PC-9 (cell line): ENCODE measurements around the gene SLC4A4. TPM values are rescaled to one million over a fixed set of nuclear protein-coding genes. Genes with fewer than 3 reads are reported as not detected.

ENCODE experiments used
- BruUV-seq: library from RNA; stranded (reverse); fragments of 400-500 nt; replicated peaks from 2 replicates; lab custom pipeline; 2021; lab: Mats Ljungman, UMichigan
- CTCF ChIA-PET: fragments of 300-600 bp; sonication (Branson Sonifier 250); formaldehyde crosslinking; loops from one replicate; lab custom pipeline; 2022; ENCODE audit warnings: antibody characterized with exemption; lab: Charles Lee
- POLR2A ChIA-PET: fragments of 300-600 bp; sonication (Branson Sonifier 250); formaldehyde crosslinking; loops from one replicate; lab custom pipeline; 2022; ENCODE audit warnings: antibody characterized with exemption; ENCODE audit not compliant: unreplicated experiment; lab: Charles Lee
- DNase-seq, 2 experiments: peaks; one replicate each; pipeline versions ENCODE4 v3.0.0 to v3.0.0-alpha.2; 2015 to 2022; ENCODE audit warnings: mixed read lengths in 1 of 2
- H2AFZ ChIP-seq: fragments of 200-600 bp; sonication (generic); 2 replicates; pipeline ENCODE4 v1.8.1; 2017; ENCODE audit warnings: antibody characterized with exemption
- H3F3A ChIP-seq: fragments of 200-600 bp; sonication (generic); 2 replicates; pipeline ENCODE4 v1.8.1; 2017; ENCODE audit warnings: antibody characterized with exemption, mild to moderate bottlenecking, low read depth; ENCODE audit not compliant: insufficient read depth
- H3K27ac ChIP-seq: fragments of 200-600 bp; sonication (generic); 2 replicates; pipeline ENCODE4 v1.6.1; 2016; ENCODE audit warnings: mixed run types
- H3K27me3 ChIP-seq: fragments of 200-600 bp; sonication (generic); 2 replicates; pipeline ENCODE4 v1.6.1; 2016; ENCODE audit warnings: low read depth, mixed run types; ENCODE audit not compliant: insufficient read depth
- H3K36me3 ChIP-seq: fragments of 200-600 bp; sonication (generic); 2 replicates; pipeline ENCODE4 v1.6.1; 2016; ENCODE audit warnings: low read depth, mixed run types
- H3K4me1 ChIP-seq: fragments of 200-600 bp; sonication (generic); replicated peaks from 2 replicates; pipeline ENCODE4 v1.6.1; 2016; ENCODE audit warnings: mixed run types; ENCODE audit not compliant: insufficient read depth
- H3K4me2 ChIP-seq: fragments of 200-600 bp; sonication (generic); 2 replicates; pipeline ENCODE4 v1.6.1; 2017; ENCODE audit warnings: mixed run types
- H3K4me3 ChIP-seq: fragments of 200-600 bp; sonication (generic); 2 replicates; pipeline ENCODE4 v1.6.1; 2016; ENCODE audit warnings: mixed run types
- H3K79me2 ChIP-seq: fragments of 200-600 bp; sonication (generic); 2 replicates; pipeline ENCODE4 v1.6.1; 2017; ENCODE audit warnings: low read depth, mixed run types
- H3K9me2 ChIP-seq: fragments of 200-600 bp; sonication (generic); 2 replicates; pipeline ENCODE4 v1.8.1; 2017; ENCODE audit warnings: mild to moderate bottlenecking; ENCODE audit not compliant: insufficient read depth
- H3K9me3 ChIP-seq: fragments of 200-600 bp; sonication (generic); 2 replicates; pipeline ENCODE4 v1.8.1; 2016; ENCODE audit warnings: low read depth; ENCODE audit not compliant: insufficient read depth
- H4K20me1 ChIP-seq: fragments of 200-600 bp; sonication (generic); 2 replicates; pipeline ENCODE4 v1.8.1; 2017; ENCODE audit not compliant: insufficient read depth
- EZH2 ChIP-seq: fragments of 200-600 bp; sonication (generic); IDR thresholded peaks from 2 replicates; pipeline ENCODE4 v1.8.0; 2017; ENCODE audit warnings: antibody characterized with exemption, low read depth
- intact Hi-C: fragments of 100-400 bp; cut with micrococcal nuclease; formaldehyde crosslinking; loops from one replicate; pipeline ENCODE4 v1.10.0; 2022; ENCODE audit not compliant: unreplicated experiment
- total RNA-seq: library from RNA; stranded (reverse); gene quantifications from 2 replicates; pipeline ENCODE4 v1.2.3, GENCODE V29; 2021
- TF ChIP-seq, protein P1 (sequence below): fragments of 200-600 bp; sonication (generic); conservative IDR thresholded peaks from 2 replicates; pipeline ENCODE4 v1.6.1; 2017; ENCODE audit warnings: mixed run types, antibody characterized with exemption, mild to moderate bottlenecking, moderate library complexity

The SLC4A4 gene
- total RNA-seq, 1 experiment from 2014 or later: 0.44 TPM

DNA sequence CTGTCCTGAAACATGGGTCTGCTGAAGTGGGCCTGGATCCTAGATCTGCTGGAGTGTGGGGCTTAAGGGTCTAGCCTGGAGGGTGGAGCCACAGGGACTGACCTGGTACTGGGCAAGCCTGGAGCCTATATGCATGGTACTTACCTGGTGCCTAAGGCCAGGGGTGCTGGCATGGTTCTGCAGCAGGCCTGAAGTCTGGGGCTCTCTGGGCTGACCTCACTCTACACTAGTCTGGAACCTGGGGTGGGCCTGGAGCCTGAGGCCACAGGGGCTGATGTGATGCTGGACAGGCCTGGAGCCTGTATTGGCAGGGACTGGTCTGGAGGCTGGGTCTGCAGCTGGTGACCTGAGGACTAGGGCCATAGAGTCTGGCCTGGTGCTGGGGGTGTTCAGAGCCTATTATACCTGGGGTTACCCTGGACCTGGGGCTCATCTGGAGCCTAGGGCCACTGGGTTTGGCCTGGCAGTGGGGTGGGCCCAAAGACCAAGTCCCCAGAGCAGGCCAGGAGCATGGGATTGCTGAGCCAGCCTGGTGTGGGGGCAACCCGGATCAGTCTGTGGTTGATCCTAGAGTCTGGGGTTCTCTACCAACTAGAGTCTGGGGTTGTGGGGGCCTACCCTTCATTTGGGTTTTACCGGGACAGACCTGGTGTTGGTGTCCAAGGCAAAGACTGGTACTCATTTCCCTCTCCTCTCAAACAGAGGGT is 179.6 kb downstream of the SLC4A4 start:
- no TSS peak for BruUV-seq
- TF ChIP-seq, protein P1, sequence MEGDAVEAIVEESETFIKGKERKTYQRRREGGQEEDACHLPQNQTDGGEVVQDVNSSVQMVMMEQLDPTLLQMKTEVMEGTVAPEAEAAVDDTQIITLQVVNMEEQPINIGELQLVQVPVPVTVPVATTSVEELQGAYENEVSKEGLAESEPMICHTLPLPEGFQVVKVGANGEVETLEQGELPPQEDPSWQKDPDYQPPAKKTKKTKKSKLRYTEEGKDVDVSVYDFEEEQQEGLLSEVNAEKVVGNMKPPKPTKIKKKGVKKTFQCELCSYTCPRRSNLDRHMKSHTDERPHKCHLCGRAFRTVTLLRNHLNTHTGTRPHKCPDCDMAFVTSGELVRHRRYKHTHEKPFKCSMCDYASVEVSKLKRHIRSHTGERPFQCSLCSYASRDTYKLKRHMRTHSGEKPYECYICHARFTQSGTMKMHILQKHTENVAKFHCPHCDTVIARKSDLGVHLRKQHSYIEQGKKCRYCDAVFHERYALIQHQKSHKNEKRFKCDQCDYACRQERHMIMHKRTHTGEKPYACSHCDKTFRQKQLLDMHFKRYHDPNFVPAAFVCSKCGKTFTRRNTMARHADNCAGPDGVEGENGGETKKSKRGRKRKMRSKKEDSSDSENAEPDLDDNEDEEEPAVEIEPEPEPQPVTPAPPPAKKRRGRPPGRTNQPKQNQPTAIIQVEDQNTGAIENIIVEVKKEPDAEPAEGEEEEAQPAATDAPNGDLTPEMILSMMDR: no peak
- no peak for TF ChIP-seq EZH2
- Histone ChIP-seq H3F3A (no peaks in the 10 kb centered on the region), H3K9me3 (no peaks in the 10 kb centered on the region), H3K79me2 (no peaks in the 10 kb centered on the region), H3K4me3 (no peak overlapping the region), H2AFZ (no peak overlapping the region), H3K4me1 (no peaks in the 10 kb centered on the region), H3K36me3 (no peaks in the 10 kb centered on the region), H3K27ac (no peak overlapping the region), H3K4me2 (no peak overlapping the region), H3K27me3 (no peaks in the 10 kb centered on the region), H3K9me2 (no peaks in the 10 kb centered on the region), H4K20me1 (no peaks in the 10 kb centered on the region)
- no peak for DNase-seq
- ChIA-PET POLR2A (no interaction called here), CTCF (no interaction called here)
- intact Hi-C loops: no loop called here

DNA sequence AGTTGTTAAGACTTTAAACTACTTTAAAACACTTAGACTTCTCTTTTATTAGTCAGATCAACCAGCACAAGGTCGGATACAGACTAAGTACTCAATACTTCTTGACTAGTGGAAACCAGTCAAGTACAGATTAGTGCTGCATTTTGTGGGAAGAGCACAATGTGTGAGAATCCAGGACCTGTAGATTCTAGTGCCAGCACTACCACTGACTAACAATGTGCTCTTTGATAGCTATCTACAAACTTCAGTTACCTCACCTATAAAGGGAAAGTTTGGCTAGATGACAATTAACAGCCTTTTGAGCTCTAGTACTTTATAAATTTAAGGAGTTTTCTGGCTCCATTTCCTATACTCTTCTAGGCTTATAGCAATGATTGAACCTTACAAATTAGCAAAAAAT is 181.5 kb downstream of the SLC4A4 start:
- H3K4me3 ChIP-seq: no peak overlapping the region

DNA sequence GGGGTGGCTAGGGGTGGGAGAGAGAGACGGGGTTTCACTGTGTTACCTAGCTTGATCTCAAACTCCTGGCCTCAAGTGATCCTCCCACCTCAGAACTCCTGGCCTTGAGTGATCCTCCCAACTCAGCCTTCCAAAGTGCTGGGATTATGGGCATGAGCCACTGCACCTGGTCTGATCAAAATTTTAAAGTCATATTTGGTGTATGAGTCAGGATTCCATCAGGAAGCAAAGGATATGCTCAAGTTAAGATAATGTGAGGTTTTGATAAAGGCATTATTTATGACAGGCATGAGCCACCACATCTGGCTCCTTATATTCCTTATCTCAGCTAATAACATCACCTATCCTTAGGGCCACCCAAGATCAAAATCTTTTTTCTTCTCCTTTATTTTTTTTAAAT is 182.0 kb downstream of the SLC4A4 start:
- Histone ChIP-seq H3K27me3 (no peaks in the 10 kb centered on the region), H3F3A (no peaks in the 10 kb centered on the region), H3K27ac (no peak overlapping the region), H3K9me2 (no peaks in the 10 kb centered on the region), H3K36me3 (no peaks in the 10 kb centered on the region), H3K79me2 (no peaks in the 10 kb centered on the region), H3K9me3 (no peaks in the 10 kb centered on the region), H2AFZ (no peak overlapping the region), H3K4me1 (no peaks in the 10 kb centered on the region), H3K4me2 (no peak overlapping the region), H4K20me1 (no peaks in the 10 kb centered on the region), H3K4me3 (no peak overlapping the region)
- ChIA-PET CTCF (no interaction called here), POLR2A (no interaction called here)
- intact Hi-C loops: no loop called here
- DNase-seq: no peak
- TF ChIP-seq, protein P1: no peak
- TF ChIP-seq EZH2: no peak
- BruUV-seq: no TSS peak

More for the DNA sequence above, 181.5 kb downstream of the SLC4A4 start:
- no peaks in the 10 kb centered on the region for H3F3A ChIP-seq
- no peak for DNase-seq
- no peak overlapping the region for H2AFZ ChIP-seq
- H3K27me3 ChIP-seq: no peaks in the 10 kb centered on the region
- CTCF ChIA-PET: no interaction called here
- no peak overlapping the region for H3K27ac ChIP-seq
- no peaks in the 10 kb centered on the region for H4K20me1 ChIP-seq
- H3K9me3 ChIP-seq: no peaks in the 10 kb centered on the region
- H3K4me1 ChIP-seq: no peaks in the 10 kb centered on the region
- no peaks in the 10 kb centered on the region for H3K36me3 ChIP-seq
- H3K79me2 ChIP-seq: no peaks in the 10 kb centered on the region
- no peaks in the 10 kb centered on the region for H3K9me2 ChIP-seq
- POLR2A ChIA-PET: no interaction called here
- intact Hi-C loops: no loop called here
- no peak overlapping the region for H3K4me2 ChIP-seq
- no peak for TF ChIP-seq EZH2
- TF ChIP-seq, protein P1: no peak
- no TSS peak for BruUV-seq
